ENCODE results near the gene L3MBTL1. TPM values are rescaled to one million over a fixed set of nuclear protein-coding genes. Genes with fewer than 3 reads are reported as not detected.

Gene L3MBTL1
- total and polyA plus RNA-seq, 3 donors from 2014 or later, result 16.9 to 68.1 (median 64.5) TPM

- WGBS, 2 donors, result 88 to 93% methylated on average over 6 to 18 of the region's 18 CpGs
- H3K4me1 ChIP-seq, result no peaks in the 10 kb centered on the region
- no peaks in the 10 kb centered on the region for H3K9me3 ChIP-seq
- no peak overlapping the region for H3K4me3 ChIP-seq
- no peak overlapping the region for H3K27ac ChIP-seq
- intact Hi-C loops (cut with DNase I; ENCODE audit: low total_unique reads), result no loop called here
- TF ChIP-seq CTCF (IDR thresholded peaks at IDR 0.05), result no peak
- TF ChIP-seq POLR2A (IDR thresholded peaks at IDR 0.05), result no peak
- H3K27me3 ChIP-seq, result no peaks in the 10 kb centered on the region
- H3K36me3 ChIP-seq (ENCODE audit: low read depth, missing control alignments), result no peaks in the 10 kb centered on the region
- DNase-seq, result no peak
Observed at GRCh38 chr20:43564993-43565757, 57.7 kb downstream of the L3MBTL1 start.

GRCh38 chr20:43565758-43566104 lies 58.2 kb downstream of the L3MBTL1 start:
- TF ChIP-seq POLR2A (IDR thresholded peaks at IDR 0.05), result no peak
- no peak for TF ChIP-seq CTCF (IDR thresholded peaks at IDR 0.05)
- Histone ChIP-seq H3K27ac (no peak overlapping the region), H3K4me3 (no peak overlapping the region), H3K27me3 (no peaks in the 10 kb centered on the region), H3K4me1 (no peaks in the 10 kb centered on the region), H3K36me3 (ENCODE audit: low read depth, missing control alignments) (no peaks in the 10 kb centered on the region), H3K9me3 (no peaks in the 10 kb centered on the region)
- intact Hi-C loops (cut with DNase I; ENCODE audit: low total_unique reads), result no loop called here
- DNase-seq, result no peak
- 83 to 94% methylated on average over 3 to 4 of the region's 4 CpGs for WGBS, 2 donors

- Histone ChIP-seq H3K27me3 (no peaks in the 10 kb centered on the region), H3K4me1 (no peaks in the 10 kb centered on the region), H3K36me3 (ENCODE audit: low read depth, missing control alignments) (no peaks in the 10 kb centered on the region), H3K4me3 (no peak overlapping the region), H3K27ac (no peak overlapping the region), H3K9me3 (no peaks in the 10 kb centered on the region)
- DNase-seq, result no peak
- TF ChIP-seq POLR2A (IDR thresholded peaks at IDR 0.05), result no peak
- no peak for TF ChIP-seq CTCF (IDR thresholded peaks at IDR 0.05)
- WGBS, 2 donors, result 89 to 93% methylated on average over 9 of the region's 9 CpGs
- intact Hi-C loops (cut with DNase I; ENCODE audit: low total_unique reads), result no loop called here
Observed at GRCh38 chr20:43567477-43567876, 60.0 kb downstream of the L3MBTL1 start.

GRCh38 chr20:43568706-43569105 lies 61.2 kb downstream of the L3MBTL1 start:
- Histone ChIP-seq H3K27me3 (no peaks in the 10 kb centered on the region), H3K9me3 (no peaks in the 10 kb centered on the region), H3K36me3 (ENCODE audit: low read depth, missing control alignments) (no peaks in the 10 kb centered on the region), H3K4me3 (no peak overlapping the region), H3K4me1 (no peaks in the 10 kb centered on the region), H3K27ac (no peak overlapping the region)
- intact Hi-C loops (cut with DNase I; ENCODE audit: low total_unique reads), result no loop called here
- WGBS, 2 donors, result 96% methylated on average over 4 of the region's 4 CpGs
- DNase-seq, result no peak
- TF ChIP-seq CTCF (IDR thresholded peaks at IDR 0.05) (no peak), POLR2A (IDR thresholded peaks at IDR 0.05) (no peak)

GRCh38 chr20:43569282-43569681 lies 61.8 kb downstream of the L3MBTL1 start:
- intact Hi-C loops (cut with DNase I; ENCODE audit: low total_unique reads), result no loop called here
- no peak for TF ChIP-seq CTCF (IDR thresholded peaks at IDR 0.05)
- TF ChIP-seq POLR2A (IDR thresholded peaks at IDR 0.05), result no peak
- Histone ChIP-seq H3K4me1 (no peaks in the 10 kb centered on the region), H3K9me3 (no peaks in the 10 kb centered on the region), H3K27ac (no peak overlapping the region), H3K36me3 (ENCODE audit: low read depth, missing control alignments) (no peaks in the 10 kb centered on the region), H3K27me3 (no peaks in the 10 kb centered on the region), H3K4me3 (no peak overlapping the region)
- no peak for DNase-seq
- 92 to 100% methylated on average over 2 to 10 of the region's 10 CpGs for WGBS, 2 donors

Data from testis (tissue), 3 donors.